HepG2 (cell line): ENCODE measurements around the gene DUSP16. TPM values are rescaled to one million over a fixed set of nuclear protein-coding genes. Genes with fewer than 3 reads are reported as not detected.

ENCODE experiments used
- CEBPB ChIP-seq: IDR thresholded peaks from 2 replicates; pipeline ENCODE4 v1.6.1; 2011; ENCODE audit warnings: low read depth, low read length, improper control_type of control experiment, borderline replicate concordance
- CREM ChIP-seq, 2 experiments: sonication (generic) in 1 of 2; formaldehyde crosslinking in 1 of 2; IDR thresholded peaks; 2 replicates each; pipeline versions ENCODE4 v1.4.0 to v1.6.1; 2016 to 2020; ENCODE audit warnings: antibody characterized with exemption in 1 of 2, mild to moderate bottlenecking in 1 of 2, missing genetic modification reagents in 1 of 2
- JUNB ChIP-seq: sonication (generic); formaldehyde crosslinking; IDR thresholded peaks from 2 replicates; pipeline ENCODE4 v1.8.0; 2022; ENCODE audit warnings: missing genetic modification reagents, mild to moderate bottlenecking, borderline replicate concordance
- MED8 ChIP-seq: sonication (generic); formaldehyde crosslinking; IDR thresholded peaks from 2 replicates; pipeline ENCODE4 v1.8.1; 2023; ENCODE audit warnings: mild to moderate bottlenecking, missing genetic modification reagents; ENCODE audit not compliant: insufficient replicate concordance
- NR2C2 ChIP-seq: sonication (generic); formaldehyde crosslinking; IDR thresholded peaks from 2 replicates; pipeline ENCODE4 v1.4.0; 2020; ENCODE audit warnings: missing genetic modification reagents, mild to moderate bottlenecking, moderate library complexity, borderline replicate concordance
- RCOR2 ChIP-seq: IDR thresholded peaks from 2 replicates; pipeline ENCODE4 v1.6.1; 2016; ENCODE audit warnings: missing biosample characterization, missing genetic modification reagents
- SOX13 ChIP-seq, 3 experiments: fragments of 450-650 bp in 1 of 3; sonication (generic) in 1 of 3; formaldehyde crosslinking in 1 of 3; IDR thresholded peaks in 2 of 3; conservative IDR thresholded peaks in 1 of 3; 2 replicates each; pipeline versions ENCODE4 v1.5.0 to v1.6.1; 2016 to 2020; ENCODE audit warnings: antibody characterized with exemption in 1 of 3, mild to moderate bottlenecking in 1 of 3, missing compliant biosample characterization in 1 of 3, missing genetic modification reagents in 1 of 3, moderate library complexity in 1 of 3
- ZFX ChIP-seq: sonication (generic); formaldehyde crosslinking; IDR thresholded peaks from 2 replicates; pipeline ENCODE4 v1.4.0; 2020; ENCODE audit warnings: mild to moderate bottlenecking, low read depth, missing genetic modification reagents, moderate library complexity
- ZNF292 ChIP-seq: sonication (generic); formaldehyde crosslinking; IDR thresholded peaks from 2 replicates; pipeline ENCODE4 v1.8.1; 2022; ENCODE audit warnings: mild to moderate bottlenecking, low read depth, missing genetic modification reagents, borderline replicate concordance
- ZNF331 ChIP-seq: sonication (generic); formaldehyde crosslinking; IDR thresholded peaks from 2 replicates; pipeline ENCODE4 v1.4.0; 2020; ENCODE audit warnings: missing genetic modification reagents
- ZSCAN29 ChIP-seq: sonication (generic); formaldehyde crosslinking; conservative IDR thresholded peaks from 2 replicates; pipeline ENCODE4 v1.4.0; 2020; ENCODE audit warnings: mild to moderate bottlenecking, missing genetic modification reagents
- polyA plus RNA-seq, 8 experiments: library from polyadenylated mRNA; depleted of rRNA in 3 of 8; stranded (reverse) in 7 of 8; unstranded in 1 of 8; fragments of >200 nt; fragmentation: Illumina TruSeq in 4 of 8; extraction: Trizol in 4 of 8; gene quantifications; 2 replicates each; pipeline versions ENCODE4 v1.2.1 to v1.2.3, GENCODE V29; 2011 to 2016; ENCODE audit warnings: low read depth in 4 of 8, missing spikeins in 1 of 8, mixed read lengths in 1 of 8; ENCODE audit not compliant: insufficient read depth in 1 of 8
- total RNA-seq, 5 experiments: library from RNA; depleted of rRNA; stranded (reverse); fragments of >200 nt; fragmentation: Illumina TruSeq; extraction: Trizol; gene quantifications; 2 replicates each; pipeline ENCODE4 v1.2.3, GENCODE V29; 2016; ENCODE audit warnings: low read depth in 1 of 5
- TF ChIP-seq, protein P1 (sequence below): sonication (generic); formaldehyde crosslinking; IDR thresholded peaks from 2 replicates; pipeline ENCODE4 v1.4.0; 2020; ENCODE audit warnings: missing genetic modification reagents, borderline replicate concordance
- TF ChIP-seq, protein P2 (sequence below): fragments of 450-650 bp; IDR thresholded peaks from 2 replicates; pipeline ENCODE4 v1.6.1; 2016
- TF ChIP-seq, protein P3 (sequence below): IDR thresholded peaks from 2 replicates; pipeline ENCODE4 v1.6.1; 2016
- TF ChIP-seq, protein P4 (sequence below): sonication (generic); formaldehyde crosslinking; IDR thresholded peaks from 2 replicates; pipeline ENCODE4 v1.4.0; 2020; ENCODE audit warnings: missing genetic modification reagents, borderline replicate concordance
- TF ChIP-seq, protein P5 (sequence below): IDR thresholded peaks from 2 replicates; pipeline ENCODE4 v1.6.1; 2012; ENCODE audit warnings: low read depth, low read length, improper control_type of control experiment
- TF ChIP-seq, protein P6 (sequence below): sonication (generic); formaldehyde crosslinking; IDR thresholded peaks from 2 replicates; pipeline ENCODE4 v1.4.0; 2020; ENCODE audit warnings: mild to moderate bottlenecking, missing genetic modification reagents

Gene DUSP16
- total and polyA plus RNA-seq, 2 of the 13 experiments (the other 11 are each of a cell fraction or from before 2014, with no cell fraction given) = 45.7 to 46.6 TPM

DNA sequence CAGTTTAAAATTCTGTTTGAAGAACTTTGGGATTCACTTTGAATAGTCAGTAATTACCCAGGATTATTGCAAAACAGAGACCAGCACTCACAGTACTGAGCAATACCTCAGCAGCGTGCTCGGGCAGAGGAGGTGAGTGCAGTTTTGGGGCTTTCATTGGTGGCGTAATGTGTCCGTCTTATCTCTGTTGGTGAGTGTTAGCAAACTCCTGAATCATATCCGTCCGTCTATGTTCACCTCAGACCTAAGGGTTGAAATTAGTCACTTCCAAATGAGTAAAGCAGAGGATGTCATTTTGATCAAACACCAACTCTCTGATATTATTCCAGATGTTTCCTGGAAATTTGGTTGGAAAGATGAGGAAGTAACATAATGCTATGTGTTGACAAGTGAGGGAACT lies 123.0 kb downstream of the DUSP16 start (continued):
- TF ChIP-seq, protein P1, sequence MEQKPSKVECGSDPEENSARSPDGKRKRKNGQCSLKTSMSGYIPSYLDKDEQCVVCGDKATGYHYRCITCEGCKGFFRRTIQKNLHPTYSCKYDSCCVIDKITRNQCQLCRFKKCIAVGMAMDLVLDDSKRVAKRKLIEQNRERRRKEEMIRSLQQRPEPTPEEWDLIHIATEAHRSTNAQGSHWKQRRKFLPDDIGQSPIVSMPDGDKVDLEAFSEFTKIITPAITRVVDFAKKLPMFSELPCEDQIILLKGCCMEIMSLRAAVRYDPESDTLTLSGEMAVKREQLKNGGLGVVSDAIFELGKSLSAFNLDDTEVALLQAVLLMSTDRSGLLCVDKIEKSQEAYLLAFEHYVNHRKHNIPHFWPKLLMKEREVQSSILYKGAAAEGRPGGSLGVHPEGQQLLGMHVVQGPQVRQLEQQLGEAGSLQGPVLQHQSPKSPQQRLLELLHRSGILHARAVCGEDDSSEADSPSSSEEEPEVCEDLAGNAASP (CRISPR knock-in tag) = peak; percentile 33; the same call in 1 of the 2 replicates
- TF ChIP-seq ZFX (CRISPR knock-in tag) (no peak), ZSCAN29 (peak; percentile 60; the same call in 1 of the 2 replicates), MED8 (CRISPR knock-in tag) (no peak), CEBPB (peak; percentile 93), ZNF292 (CRISPR knock-in tag) (peak; percentile 20; the same call in 1 of the 2 replicates), CREM (IDR thresholded peaks at IDR 0.05) (peak; percentile 76; the same call in 1 of the 2 replicates), CREM (CRISPR knock-in tag; IDR thresholded peaks at IDR 0.05) (no peak), ZNF331 (CRISPR knock-in tag) (0 out of 2 replicates have a peak, but pooled peaks have one; percentile 24), JUNB (CRISPR knock-in tag) (peak; percentile 74; the same call in 1 of the 2 replicates), RCOR2 (CRISPR knock-in tag) (peak; percentile 52; the same call in 1 of the 2 replicates), NR2C2 (CRISPR knock-in tag) (peak; percentile 45; the same call in 1 of the 2 replicates), SOX13 (IDR thresholded peaks at IDR 0.05) (no peak), SOX13 (CRISPR knock-in tag; conservative IDR thresholded peaks at IDR 0.05 in 1 of 2, IDR thresholded peaks at IDR 0.05 in 1 of 2) (peak in 1 of 2 experiments; percentile 50; a peak in 1 of 4 replicates)
- TF ChIP-seq, protein P2, sequence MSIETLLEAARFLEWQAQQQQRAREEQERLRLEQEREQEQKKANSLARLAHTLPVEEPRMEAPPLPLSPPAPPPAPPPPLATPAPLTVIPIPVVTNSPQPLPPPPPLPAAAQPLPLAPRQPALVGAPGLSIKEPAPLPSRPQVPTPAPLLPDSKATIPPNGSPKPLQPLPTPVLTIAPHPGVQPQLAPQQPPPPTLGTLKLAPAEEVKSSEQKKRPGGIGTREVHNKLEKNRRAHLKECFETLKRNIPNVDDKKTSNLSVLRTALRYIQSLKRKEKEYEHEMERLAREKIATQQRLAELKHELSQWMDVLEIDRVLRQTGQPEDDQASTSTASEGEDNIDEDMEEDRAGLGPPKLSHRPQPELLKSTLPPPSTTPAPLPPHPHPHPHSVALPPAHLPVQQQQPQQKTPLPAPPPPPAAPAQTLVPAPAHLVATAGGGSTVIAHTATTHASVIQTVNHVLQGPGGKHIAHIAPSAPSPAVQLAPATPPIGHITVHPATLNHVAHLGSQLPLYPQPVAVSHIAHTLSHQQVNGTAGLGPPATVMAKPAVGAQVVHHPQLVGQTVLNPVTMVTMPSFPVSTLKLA = no peak
- TF ChIP-seq, protein P3, sequence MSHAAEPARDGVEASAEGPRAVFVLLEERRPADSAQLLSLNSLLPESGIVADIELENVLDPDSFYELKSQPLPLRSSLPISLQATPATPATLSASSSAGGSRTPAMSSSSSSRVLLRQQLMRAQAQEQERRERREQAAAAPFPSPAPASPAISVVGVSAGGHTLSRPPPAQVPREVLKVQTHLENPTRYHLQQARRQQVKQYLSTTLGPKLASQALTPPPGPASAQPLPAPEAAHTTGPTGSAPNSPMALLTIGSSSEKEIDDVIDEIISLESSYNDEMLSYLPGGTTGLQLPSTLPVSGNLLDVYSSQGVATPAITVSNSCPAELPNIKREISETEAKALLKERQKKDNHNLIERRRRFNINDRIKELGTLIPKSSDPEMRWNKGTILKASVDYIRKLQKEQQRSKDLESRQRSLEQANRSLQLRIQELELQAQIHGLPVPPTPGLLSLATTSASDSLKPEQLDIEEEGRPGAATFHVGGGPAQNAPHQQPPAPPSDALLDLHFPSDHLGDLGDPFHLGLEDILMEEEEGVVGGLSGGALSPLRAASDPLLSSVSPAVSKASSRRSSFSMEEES (CRISPR knock-in tag) = 0 out of 2 replicates have a peak, but pooled peaks have one; percentile 23
- TF ChIP-seq, protein P4, sequence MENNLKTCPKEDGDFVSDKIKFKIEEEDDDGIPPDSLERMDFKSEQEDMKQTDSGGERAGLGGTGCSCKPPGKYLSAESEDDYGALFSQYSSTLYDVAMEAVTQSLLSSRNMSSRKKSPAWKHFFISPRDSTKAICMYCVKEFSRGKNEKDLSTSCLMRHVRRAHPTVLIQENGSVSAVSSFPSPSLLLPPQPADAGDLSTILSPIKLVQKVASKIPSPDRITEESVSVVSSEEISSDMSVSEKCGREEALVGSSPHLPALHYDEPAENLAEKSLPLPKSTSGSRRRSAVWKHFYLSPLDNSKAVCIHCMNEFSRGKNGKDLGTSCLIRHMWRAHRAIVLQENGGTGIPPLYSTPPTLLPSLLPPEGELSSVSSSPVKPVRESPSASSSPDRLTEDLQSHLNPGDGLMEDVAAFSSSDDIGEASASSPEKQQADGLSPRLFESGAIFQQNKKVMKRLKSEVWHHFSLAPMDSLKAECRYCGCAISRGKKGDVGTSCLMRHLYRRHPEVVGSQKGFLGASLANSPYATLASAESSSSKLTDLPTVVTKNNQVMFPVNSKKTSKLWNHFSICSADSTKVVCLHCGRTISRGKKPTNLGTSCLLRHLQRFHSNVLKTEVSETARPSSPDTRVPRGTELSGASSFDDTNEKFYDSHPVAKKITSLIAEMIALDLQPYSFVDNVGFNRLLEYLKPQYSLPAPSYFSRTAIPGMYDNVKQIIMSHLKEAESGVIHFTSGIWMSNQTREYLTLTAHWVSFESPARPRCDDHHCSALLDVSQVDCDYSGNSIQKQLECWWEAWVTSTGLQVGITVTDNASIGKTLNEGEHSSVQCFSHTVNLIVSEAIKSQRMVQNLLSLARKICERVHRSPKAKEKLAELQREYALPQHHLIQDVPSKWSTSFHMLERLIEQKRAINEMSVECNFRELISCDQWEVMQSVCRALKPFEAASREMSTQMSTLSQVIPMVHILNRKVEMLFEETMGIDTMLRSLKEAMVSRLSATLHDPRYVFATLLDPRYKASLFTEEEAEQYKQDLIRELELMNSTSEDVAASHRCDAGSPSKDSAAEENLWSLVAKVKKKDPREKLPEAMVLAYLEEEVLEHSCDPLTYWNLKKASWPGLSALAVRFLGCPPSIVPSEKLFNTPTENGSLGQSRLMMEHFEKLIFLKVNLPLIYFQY (CRISPR knock-in tag) = no peak
- TF ChIP-seq, protein P5, sequence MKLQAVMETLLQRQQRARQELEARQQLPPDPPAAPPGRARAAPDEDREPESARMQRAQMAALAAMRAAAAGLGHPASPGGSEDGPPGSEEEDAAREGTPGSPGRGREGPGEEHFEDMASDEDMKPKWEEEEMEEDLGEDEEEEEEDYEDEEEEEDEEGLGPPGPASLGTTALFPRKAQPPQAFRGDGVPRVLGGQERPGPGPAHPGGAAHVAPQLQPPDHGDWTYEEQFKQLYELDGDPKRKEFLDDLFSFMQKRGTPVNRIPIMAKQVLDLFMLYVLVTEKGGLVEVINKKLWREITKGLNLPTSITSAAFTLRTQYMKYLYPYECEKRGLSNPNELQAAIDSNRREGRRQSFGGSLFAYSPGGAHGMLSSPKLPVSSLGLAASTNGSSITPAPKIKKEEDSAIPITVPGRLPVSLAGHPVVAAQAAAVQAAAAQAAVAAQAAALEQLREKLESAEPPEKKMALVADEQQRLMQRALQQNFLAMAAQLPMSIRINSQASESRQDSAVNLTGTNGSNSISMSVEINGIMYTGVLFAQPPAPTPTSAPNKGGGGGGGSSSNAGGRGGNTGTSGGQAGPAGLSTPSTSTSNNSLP = peak; percentile 52; the same call in 1 of the 2 replicates
- TF ChIP-seq, protein P6, sequence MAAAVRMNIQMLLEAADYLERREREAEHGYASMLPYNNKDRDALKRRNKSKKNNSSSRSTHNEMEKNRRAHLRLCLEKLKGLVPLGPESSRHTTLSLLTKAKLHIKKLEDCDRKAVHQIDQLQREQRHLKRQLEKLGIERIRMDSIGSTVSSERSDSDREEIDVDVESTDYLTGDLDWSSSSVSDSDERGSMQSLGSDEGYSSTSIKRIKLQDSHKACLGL (CRISPR knock-in tag) = no peak
